H1 (cell line): ENCODE results near the gene CLASP2. TPM values are rescaled to one million over a fixed set of nuclear protein-coding genes. Genes with fewer than 3 reads are reported as not detected.

Experiments used
- CTCF ChIA-PET: fragments of 300-600 bp; sonication (Branson Sonifier 250); formaldehyde crosslinking; loops from one replicate; lab custom pipeline; 2021; ENCODE audit not compliant: partially characterized antibody; lab: Charles Lee
- POLR2A ChIA-PET: fragments of 300-600 bp; sonication (Branson Sonifier 250); formaldehyde crosslinking; loops from one replicate; lab custom pipeline; 2021; ENCODE audit warnings: inconsistent platforms; ENCODE audit not compliant: partially characterized antibody; lab: Charles Lee
- DNase-seq, 2 experiments: peaks; one replicate each; pipeline versions ENCODE4 v3.0.0 to v3.0.0-alpha.2; 2010 to 2022; ENCODE audit warnings: low spot score in 2 of 2, low read depth in 1 of 2, mixed read lengths in 1 of 2
- FAIRE-seq: peaks from 2 replicates; lab custom pipeline; 2011; peaks lifted over from hg19 to GRCh38; lab: Jason Lieb, UNC
- H2AFZ ChIP-seq: 2 replicates; pipeline ENCODE4 v1.8.1; 2012; ENCODE audit warnings: low read length, inconsistent platforms
- H2AK5ac ChIP-seq: 2 replicates; pipeline ENCODE4 v1.6.1; 2013; ENCODE audit warnings: low read depth, low read length
- H2BK120ac ChIP-seq: replicated peaks from 2 replicates; pipeline ENCODE3; 2013; ENCODE audit warnings: low read depth, low read length, inconsistent platforms
- H2BK12ac ChIP-seq: 2 replicates; pipeline ENCODE4 v1.6.1; 2013; ENCODE audit warnings: low read depth, low read length
- H2BK15ac ChIP-seq: 2 replicates; pipeline ENCODE4 v1.6.1; 2013; ENCODE audit warnings: low read length
- H2BK20ac ChIP-seq: 2 replicates; pipeline ENCODE4 v1.6.1; 2013; ENCODE audit warnings: low read length
- H2BK5ac ChIP-seq: 2 replicates; pipeline ENCODE4 v1.6.1; 2013; ENCODE audit warnings: low read depth, low read length
- H3K14ac ChIP-seq: 2 replicates; pipeline ENCODE4 v1.6.1; 2013; ENCODE audit warnings: inconsistent platforms; ENCODE audit not compliant: insufficient read length
- H3K18ac ChIP-seq: 2 replicates; pipeline ENCODE4 v1.6.1; 2013; ENCODE audit warnings: low read length; ENCODE audit errors: extremely low read depth
- H3K23ac ChIP-seq: 2 replicates; pipeline ENCODE4 v1.6.1; 2013; ENCODE audit warnings: inconsistent platforms; ENCODE audit not compliant: insufficient read length
- H3K23me2 ChIP-seq: 2 replicates; pipeline ENCODE4 v1.6.1; 2013; ENCODE audit warnings: low read depth, low read length
- H3K27ac ChIP-seq: 2 replicates; pipeline ENCODE4 v1.6.1; 2011; ENCODE audit warnings: low read depth, low read length, inconsistent platforms
- H3K27me3 ChIP-seq, 4 experiments: replicated peaks in 1 of 4; 1 replicate in 1 of 4; 2 replicates in 3 of 4; pipeline versions ENCODE4 v1.6.1 to v1.8.1; 2011 to 2013; ENCODE audit warnings: low read length in 3 of 4, mild to moderate bottlenecking in 3 of 4, inconsistent platforms in 2 of 4, mixed read lengths in 2 of 4, moderate library complexity in 1 of 4; ENCODE audit not compliant: control insufficient read depth in 3 of 4, insufficient read depth in 3 of 4; ENCODE audit errors: extremely low read depth in 1 of 4
- H3K36me3 ChIP-seq, 4 experiments: 2 replicates each; pipeline versions ENCODE4 v1.6.1 to v1.8.1; 2011 to 2013; ENCODE audit warnings: mild to moderate bottlenecking in 4 of 4, low read length in 3 of 4, moderate library complexity in 2 of 4, control low read depth in 1 of 4, inconsistent platforms in 1 of 4; ENCODE audit not compliant: insufficient read depth in 4 of 4, control insufficient read depth in 2 of 4
- H3K4ac ChIP-seq: replicated peaks from 2 replicates; pipeline ENCODE3; 2013; ENCODE audit warnings: low read length, low read depth, mixed read lengths, inconsistent platforms; ENCODE audit not compliant: insufficient read length
- H3K4me1 ChIP-seq, 4 experiments: replicated peaks in 1 of 4; 1 replicate in 1 of 4; 2 replicates in 3 of 4; pipeline versions ENCODE4 v1.6.1 to v1.8.1; 2011 to 2013; ENCODE audit warnings: low read length in 3 of 4, inconsistent platforms in 2 of 4, mixed read lengths in 1 of 4; ENCODE audit not compliant: insufficient read depth in 4 of 4, control insufficient read depth in 3 of 4
- H3K4me2 ChIP-seq, 2 experiments: 2 replicates each; pipeline versions ENCODE4 v1.6.1 to v1.8.1; 2011 to 2013; ENCODE audit warnings: low read depth in 2 of 2, low read length in 2 of 2, control low read depth in 1 of 2, inconsistent platforms in 1 of 2, mild to moderate bottlenecking in 1 of 2; ENCODE audit not compliant: insufficient read depth in 1 of 2
- H3K4me3 ChIP-seq, 4 experiments: fragments of 200-600, 300-600 bp in 1 of 4; sonication (generic), shearing (Covaris generic), sonication (Bioruptor Twin) in 1 of 4; 2 replicates each; pipeline versions ENCODE4 v1.5.1 to v1.8.1; 2011 to 2016; ENCODE audit warnings: low read length in 4 of 4, low read depth in 3 of 4, control low read depth in 2 of 4, inconsistent platforms in 2 of 4, mild to moderate bottlenecking in 2 of 4, mixed read lengths in 1 of 4, moderate library complexity in 1 of 4; ENCODE audit not compliant: insufficient read depth in 2 of 4; ENCODE audit errors: extremely low read depth in 1 of 4
- H3K56ac ChIP-seq: replicated peaks from 2 replicates; pipeline ENCODE3; 2013; ENCODE audit warnings: low read depth, mild to moderate bottlenecking, mixed read lengths, low read length, inconsistent platforms; ENCODE audit not compliant: insufficient read length
- H3K79me1 ChIP-seq: 2 replicates; pipeline ENCODE4 v1.6.1; 2013; ENCODE audit warnings: low read depth, low read length, control low read depth
- H3K79me2 ChIP-seq, 2 experiments: 2 replicates each; pipeline versions ENCODE4 v1.6.1 to v1.8.1; 2012 to 2013; ENCODE audit warnings: low read length in 2 of 2, mild to moderate bottlenecking in 2 of 2, inconsistent platforms in 1 of 2; ENCODE audit not compliant: insufficient read depth in 2 of 2, control insufficient read depth in 1 of 2
- H3K9ac ChIP-seq, 4 experiments: replicated peaks in 1 of 4; 1 replicate in 1 of 4; 2 replicates in 3 of 4; pipeline versions ENCODE4 v1.6.1 to v1.8.1; 2011 to 2013; ENCODE audit warnings: low read depth in 3 of 4, low read length in 3 of 4, control low read depth in 2 of 4, mild to moderate bottlenecking in 2 of 4, moderate library complexity in 2 of 4, inconsistent platforms in 1 of 4; ENCODE audit errors: extremely low read depth in 1 of 4
- H3K9me3 ChIP-seq, 2 experiments: 2 replicates each; pipeline versions ENCODE4 v1.6.1 to v1.8.1; 2012 to 2013; ENCODE audit warnings: mild to moderate bottlenecking in 2 of 2, moderate library complexity in 2 of 2, control low read depth in 1 of 2, inconsistent platforms in 1 of 2, low read depth in 1 of 2, low read length in 1 of 2, mixed read lengths in 1 of 2; ENCODE audit not compliant: insufficient read depth in 2 of 2
- H4K20me1 ChIP-seq, 2 experiments: replicated peaks in 1 of 2; 2 replicates each; pipeline versions ENCODE3 to v1.8.1; 2011 to 2013; ENCODE audit warnings: inconsistent platforms in 2 of 2, low read length in 2 of 2, mild to moderate bottlenecking in 1 of 2; ENCODE audit not compliant: insufficient read depth in 2 of 2, control insufficient read depth in 1 of 2
- H4K5ac ChIP-seq: 2 replicates; pipeline ENCODE4 v1.6.1; 2013; ENCODE audit warnings: low read length, low read depth, mixed read lengths, inconsistent platforms; ENCODE audit not compliant: insufficient read length
- H4K8ac ChIP-seq: 2 replicates; pipeline ENCODE4 v1.8.0; 2013; ENCODE audit warnings: mild to moderate bottlenecking, moderate library complexity, low read length, inconsistent platforms; ENCODE audit not compliant: insufficient read depth; ENCODE audit errors: extremely low read depth
- H4K91ac ChIP-seq: replicated peaks from 2 replicates; pipeline ENCODE3; 2013; ENCODE audit warnings: low read length, mixed read lengths, inconsistent platforms; ENCODE audit not compliant: insufficient read length
- CBX8 ChIP-seq: fragments of 300-800, 300-1000 bp; sonication (generic); IDR thresholded peaks from 2 replicates; pipeline ENCODE4 v1.7.1; 2016; ENCODE audit warnings: low read depth, low read length, borderline replicate concordance
- CEBPB ChIP-seq: IDR thresholded peaks from 2 replicates; pipeline ENCODE4 v1.6.1; 2012; ENCODE audit warnings: low read depth, low read length
- CHD1 ChIP-seq: IDR thresholded peaks from 2 replicates; pipeline ENCODE4 v1.6.1; 2012; ENCODE audit warnings: low read depth, low read length, improper control_type of control experiment
- CHD2 ChIP-seq: IDR thresholded peaks from 2 replicates; pipeline ENCODE4 v1.6.1; 2012; ENCODE audit warnings: low read length, improper control_type of control experiment
- CREB1 ChIP-seq: IDR thresholded peaks from 2 replicates; pipeline ENCODE4 v1.6.1; 2012; ENCODE audit warnings: inconsistent platforms
- EZH2 ChIP-seq: fragments of 200-600 bp; sonication (generic); IDR thresholded peaks from 2 replicates; pipeline ENCODE4 v1.7.1; 2012; ENCODE audit warnings: low read depth, mild to moderate bottlenecking, moderate library complexity, low read length, inconsistent platforms; ENCODE audit not compliant: severe bottlenecking
- GABPA ChIP-seq: IDR thresholded peaks from 2 replicates; pipeline ENCODE4 v1.6.1; 2011; ENCODE audit warnings: mild to moderate bottlenecking, low read length, moderate library complexity, borderline replicate concordance; ENCODE audit not compliant: insufficient read depth
- HDAC6 ChIP-seq: IDR thresholded peaks from one replicate; pipeline ENCODE4 v1.7.1; 2012; ENCODE audit warnings: low read depth, mild to moderate bottlenecking, inconsistent platforms, low read length, moderate library complexity
- JUN ChIP-seq: IDR thresholded peaks from 2 replicates; pipeline ENCODE4 v1.6.1; 2011; ENCODE audit warnings: low read depth, mild to moderate bottlenecking, improper control_type of control experiment, low read length
- KDM4A ChIP-seq: IDR thresholded peaks from one replicate; pipeline ENCODE4 v1.7.1; 2012; ENCODE audit warnings: low read depth, mild to moderate bottlenecking, moderate library complexity, low read length, inconsistent platforms; ENCODE audit not compliant: severe bottlenecking
- POU5F1 ChIP-seq: IDR thresholded peaks from 2 replicates; pipeline ENCODE4 v1.6.1; 2011; ENCODE audit warnings: low read depth, mild to moderate bottlenecking, low read length, moderate library complexity
- RFX5 ChIP-seq: IDR thresholded peaks from 2 replicates; pipeline ENCODE4 v1.6.1; 2011; ENCODE audit warnings: low read depth, low read length, improper control_type of control experiment, borderline replicate concordance
- SP1 ChIP-seq: IDR thresholded peaks from 2 replicates; pipeline ENCODE4 v1.6.1; 2011; ENCODE audit warnings: low read depth, low read length
- SP4 ChIP-seq: IDR thresholded peaks from 2 replicates; pipeline ENCODE4 v1.6.1; 2012; ENCODE audit warnings: low read length, inconsistent platforms
- SRF ChIP-seq: IDR thresholded peaks from 2 replicates; pipeline ENCODE4 v1.6.1; 2011; ENCODE audit warnings: mild to moderate bottlenecking, low read depth, low read length, moderate library complexity
- YY1 ChIP-seq: IDR thresholded peaks from 2 replicates; pipeline ENCODE4 v1.6.1; 2011; ENCODE audit warnings: low read depth, mild to moderate bottlenecking, low read length
- WGBS, 2 experiments: shearing (Covaris generic) in 1 of 2; methylation state at CpG; one replicate each; pipeline versions ENCODE4 v1.1.6 to v1.1.7; 2013 to 2015; ENCODE audit warnings: low lambda C conversion rate in 2 of 2, mixed read lengths in 2 of 2, inconsistent platforms in 1 of 2, low coverage in 1 of 2, missing lambda C conversion rate in 1 of 2; ENCODE audit not compliant: insufficient replicate concordance in 2 of 2, insufficient coverage in 1 of 2, insufficient read length in 1 of 2; ENCODE audit errors: extremely low coverage in 1 of 2, missing lambda C conversion rate in 1 of 2; 5-methylcytosine and 5-hydroxymethylcytosine counted together
- polyA plus RNA-seq, 7 experiments: library from polyadenylated mRNA; depleted of rRNA in 3 of 7; stranded (reverse) in 5 of 7; unstranded in 2 of 7; fragments of >200 nt in 5 of 7; fragments of 200-250 nt in 2 of 7; gene quantifications; 1 replicate in 5 of 7; 2 replicates in 1 of 7; 4 replicates in 1 of 7; pipeline versions ENCODE4 v1.2.1 to v1.2.3, GENCODE V29; 2011 to 2013; ENCODE audit warnings: missing spikeins in 2 of 7, mixed read lengths in 2 of 7
- total RNA-seq: library from RNA; stranded (reverse); fragmentation: NEBNext Ultra II Directional; extraction: Animal tissue kit (Norgen Biotek cat#: 25700); gene quantifications from 2 replicates; pipeline ENCODE4 v1.2.1, GENCODE V29; 2021

The CLASP2 gene
- total and polyA plus RNA-seq, 2 of the 8 experiments (the other 6 are each of a cell fraction or from before 2014, with no cell fraction given): 21.7 to 58.0 TPM

DNA sequence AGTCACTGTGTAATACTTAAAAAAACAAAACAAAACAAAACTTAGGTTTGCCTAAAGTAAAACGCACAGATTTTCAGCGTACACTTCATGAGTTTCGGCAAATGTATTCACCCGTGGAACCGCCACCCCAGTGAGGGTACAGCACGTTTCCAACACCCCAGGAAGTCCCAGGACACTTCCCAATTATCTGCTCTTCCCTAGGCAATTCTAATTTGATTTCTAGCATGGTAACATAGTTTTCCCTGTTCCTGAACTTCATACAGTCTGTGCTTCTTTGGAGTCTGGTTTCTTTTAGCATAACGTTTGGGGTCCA, 497 bp upstream of the CLASP2 start:
- H3K36me3 ChIP-seq: no peaks in the 10 kb centered on the region
- no peaks in the 10 kb centered on the region for H3K27me3 ChIP-seq
- peaks cover 0 to 5% (median 1%) of the 10 kb centered on the region in 4 experiments; a peak in 6 of 7 replicates for H3K4me1 ChIP-seq
- H2BK12ac ChIP-seq: no peak overlapping the region
- peak overlapping the region; percentile 81 to 88 (median 83) for H3K4me3 ChIP-seq
- H3K56ac ChIP-seq: no peak overlapping the region
- FAIRE-seq (no peak), DNase-seq (peak in 1 of 2 experiments; percentile 47)
- WGBS, 2 experiments: 27% methylated on average over 7 of the region's 7 CpGs; no CpG with 5 or more reads in 1 of the 2 experiments
- no peak overlapping the region for H3K23ac ChIP-seq
- no peaks in the 10 kb centered on the region for H3K9me3 ChIP-seq
- H4K8ac ChIP-seq: no peak overlapping the region
- H4K5ac ChIP-seq: no peak overlapping the region
- TF ChIP-seq RFX5: no peak
- TF ChIP-seq GABPA: no peak
- no peak for TF ChIP-seq CREB1
- no peak for TF ChIP-seq SP4
- TF ChIP-seq CEBPB: no peak
- TF ChIP-seq EZH2: no peak
- TF ChIP-seq HDAC6: no peak
- TF ChIP-seq JUN: no peak
- no peak for TF ChIP-seq KDM4A
- no peak for TF ChIP-seq CBX8
- no peak for TF ChIP-seq CHD1
- no peak for TF ChIP-seq YY1
- TF ChIP-seq SP1: no peak
- TF ChIP-seq POU5F1: no peak
- no peak for TF ChIP-seq CHD2
- no peak for TF ChIP-seq SRF
- ChIA-PET CTCF (no interaction called here), POLR2A (no interaction called here)
- H4K91ac ChIP-seq: no peak overlapping the region
- no peak overlapping the region for H3K14ac ChIP-seq
- H3K79me1 ChIP-seq: no peaks in the 10 kb centered on the region
- H3K4me2 ChIP-seq: peak overlapping the region; percentile 79 to 82
- peak overlapping the region; percentile 94 for H2AFZ ChIP-seq
- no peak overlapping the region for H2BK120ac ChIP-seq
- H3K9ac ChIP-seq: peak overlapping the region in 1 of 4 experiments; percentile 22; a peak in 1 of 7 replicates
- no peak overlapping the region for H3K18ac ChIP-seq
- H4K20me1 ChIP-seq: peaks cover 0 to 9% of the 10 kb centered on the region in 2 experiments
- H2BK20ac ChIP-seq: no peak overlapping the region
- no peak overlapping the region for H2BK5ac ChIP-seq
- no peak overlapping the region for H2AK5ac ChIP-seq
- H3K27ac ChIP-seq: no peak overlapping the region
- peaks cover 6% of the 10 kb centered on the region for H3K23me2 ChIP-seq
- no peak overlapping the region for H2BK15ac ChIP-seq
- peaks cover 7 to 37% of the 10 kb centered on the region in 2 experiments; a peak in 2 of 4 replicates for H3K79me2 ChIP-seq
- H3K4ac ChIP-seq: no peak overlapping the region
